GM12873 (cell line): ENCODE data around the gene GAL3ST1.
A peak's percentile ranks its signal among the peaks of the same experiment; 100 is the strongest.

Experiments used
- CTCF ChIP-seq: IDR thresholded peaks from 2 replicates; pipeline ENCODE4 v1.5.1; 2012; ENCODE audit warnings: low read depth, mild to moderate bottlenecking, moderate library complexity, low read length, control low read depth; ENCODE audit not compliant: insufficient read depth; ENCODE audit errors: missing control alignments

The GAL3ST1 gene

GRCh38 chr22:30578481-30578880, 4.0 kb upstream of the GAL3ST1 start:
- TF ChIP-seq CTCF: no peak

GRCh38 chr22:30575859-30576258, 1.4 kb upstream of the GAL3ST1 start:
- no peak for TF ChIP-seq CTCF

GRCh38 chr22:30574997-30575671, 669 bp upstream of the GAL3ST1 start:
- peak; percentile 7 for TF ChIP-seq CTCF

- TF ChIP-seq CTCF: no peak
Observed at GRCh38 chr22:30573594-30574094, 821 bp downstream of the GAL3ST1 start.

- no peak for TF ChIP-seq CTCF
Observed at GRCh38 chr22:30572840-30573593, 1.4 kb downstream of the GAL3ST1 start.

GRCh38 chr22:30572210-30572609, 2.3 kb downstream of the GAL3ST1 start:
- TF ChIP-seq CTCF: no peak

- no peak for TF ChIP-seq CTCF
Observed at GRCh38 chr22:30569674-30570202, 4.7 kb downstream of the GAL3ST1 start.
